NCI-H1930 (cell line): ENCODE data around the gene BPI.
"Not testable (repeated sequence)": the region's sequence is repeated elsewhere in the genome, so short reads cannot be mapped to it uniquely, and the experiment has no call there.

ENCODE experiments used
- DNase-seq, 2 experiments: peaks; one replicate each; lab custom pipeline; 2025; lab: John Stamatoyannopoulos, UW

Gene BPI

DNA sequence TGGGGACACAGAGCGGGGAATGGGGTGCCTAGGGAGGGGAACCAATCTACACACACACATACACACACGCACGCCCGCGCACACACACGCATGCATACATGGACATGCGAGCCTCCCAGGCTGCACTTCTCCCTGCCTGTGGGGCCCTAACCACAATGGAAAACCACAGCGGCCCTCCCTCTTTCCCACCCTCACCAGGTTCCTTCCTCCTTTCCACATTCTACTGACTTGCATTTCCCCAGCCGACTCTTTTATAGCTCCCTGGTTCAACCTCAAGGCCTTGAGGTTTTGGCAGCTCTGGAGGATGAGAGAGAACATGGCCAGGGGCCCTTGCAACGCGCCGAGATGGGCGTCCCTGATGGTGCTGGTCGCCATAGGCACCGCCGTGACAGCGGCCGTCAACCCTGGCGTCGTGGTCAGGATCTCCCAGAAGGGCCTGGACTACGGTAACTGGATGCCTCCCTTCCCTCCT, at the start of gene BPI:
TSS of gene BPI (plus strand) at position 249 of the 472 bp plus-strand sequence. CDS start at position 317, 68 bp downstream.
- no peak for DNase-seq

GRCh38 chr20:38254621-38255020, 49.3 kb upstream of the BPI start:
- not testable (repeated sequence) for DNase-seq

DNA sequence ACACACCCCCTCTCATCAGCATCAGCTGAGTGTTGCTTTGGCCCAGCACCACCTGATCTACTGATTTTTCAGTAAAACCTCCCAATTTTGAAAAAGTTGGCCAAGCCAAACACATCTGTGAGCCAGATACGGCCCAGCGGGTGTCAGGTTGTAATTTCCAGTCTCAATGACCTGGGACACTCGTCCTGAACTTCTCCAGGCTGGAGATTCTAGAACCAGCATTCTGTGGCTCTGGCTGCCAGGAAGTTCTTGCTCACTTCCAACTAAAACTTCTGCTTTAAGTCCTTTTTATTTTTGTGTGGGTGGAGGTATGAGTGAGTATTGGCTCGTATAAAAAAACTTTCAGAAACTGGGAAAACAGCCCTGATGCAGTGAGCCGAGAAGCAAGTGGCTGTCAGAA, 48.6 kb upstream of the BPI start:
- DNase-seq = no peak

- DNase-seq = no peak
Observed at GRCh38 chr20:38256021-38256420, 47.9 kb upstream of the BPI start.

DNA sequence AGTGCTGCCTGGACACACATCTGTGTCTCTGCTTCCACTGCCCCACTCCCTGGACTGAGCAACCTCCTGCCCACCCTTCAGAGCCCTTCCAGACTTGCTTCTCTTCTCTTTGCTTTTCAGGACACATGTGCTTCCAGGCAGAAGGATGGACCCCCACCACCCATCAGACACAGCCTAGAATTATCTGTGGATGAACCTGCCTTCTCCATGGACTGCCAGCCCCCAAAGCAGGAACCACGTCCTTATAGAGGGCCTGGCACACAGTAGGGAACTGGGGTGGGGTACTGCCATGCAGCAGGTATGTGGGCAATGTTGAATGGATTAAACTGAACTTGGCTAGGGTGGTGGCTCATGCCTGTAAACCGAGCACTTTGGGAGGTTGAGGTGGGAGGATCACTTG, 47.0 kb upstream of the BPI start:
- DNase-seq = no peak

DNA sequence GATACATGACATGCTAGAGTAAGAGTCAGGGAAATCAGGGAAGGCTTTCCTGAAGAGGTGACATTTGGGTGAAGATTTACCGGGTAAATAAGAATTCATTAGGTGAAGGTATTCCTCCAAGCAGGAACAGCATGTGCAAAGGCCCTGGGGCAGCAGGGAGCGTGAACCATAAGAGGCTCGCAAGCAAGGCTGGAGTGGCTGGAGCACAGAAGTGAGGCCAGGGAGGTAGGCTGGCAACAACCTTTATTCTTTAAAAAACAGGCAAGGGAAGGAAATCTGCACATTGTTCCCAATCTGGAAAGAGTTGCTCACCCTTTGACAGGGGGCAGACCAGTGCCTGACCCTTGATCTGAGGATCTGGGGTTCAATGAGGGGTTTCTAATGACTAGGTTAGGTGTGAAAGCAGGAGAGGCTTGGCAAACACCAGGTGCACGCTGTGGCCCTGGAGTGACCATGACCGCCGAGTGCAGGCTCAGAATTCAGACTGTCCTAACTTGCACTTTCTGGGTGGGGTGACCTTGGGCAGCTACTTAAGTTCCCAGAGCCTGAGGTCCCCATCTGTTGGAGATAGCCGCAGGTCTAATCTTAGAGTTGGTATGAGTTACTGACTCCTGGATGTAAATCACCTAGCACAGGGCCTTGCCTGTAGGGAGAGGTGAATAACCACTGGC, 45.3 kb upstream of the BPI start:
- no peak for DNase-seq

- no peak for DNase-seq
Observed at GRCh38 chr20:38260025-38260377, 44.0 kb upstream of the BPI start.

GRCh38 chr20:38260378-38261053, 43.4 kb upstream of the BPI start, which contains the start of gene KIAA1755:
KIAA1755 (minus strand) TSS chr20:38260735; CDS start chr20:38260500, 235 bp downstream.
- no peak for DNase-seq

- DNase-seq = no peak
Observed at GRCh38 chr20:38261054-38261390, 42.9 kb upstream of the BPI start.

DNA sequence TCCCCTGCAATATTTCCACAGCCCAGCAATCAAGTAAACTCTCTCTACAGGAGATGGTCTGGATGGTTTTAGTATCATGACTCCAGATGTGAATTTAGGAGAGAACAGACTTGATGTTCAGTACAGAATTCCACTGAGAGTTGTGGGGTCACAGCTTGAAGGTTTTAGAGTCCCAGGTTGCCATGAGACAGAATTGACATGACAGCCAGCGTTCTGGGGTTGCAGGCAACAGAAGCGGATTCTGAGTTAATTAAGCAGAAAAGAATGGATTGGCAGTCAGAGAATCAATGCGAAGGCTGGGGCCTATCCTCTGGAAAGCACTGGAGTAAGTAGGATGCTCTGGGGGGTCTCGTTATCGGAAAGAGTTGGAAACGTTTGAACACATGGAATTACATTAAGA, 41.0 kb upstream of the BPI start:
- DNase-seq = no peak

- DNase-seq = no peak
Observed at GRCh38 chr20:38266426-38266825, 37.5 kb upstream of the BPI start.

- DNase-seq = no peak
Observed at GRCh38 chr20:38267296-38267695, 36.7 kb upstream of the BPI start.

GRCh38 chr20:38267901-38268514, 35.9 kb upstream of the BPI start:
- no peak for DNase-seq

DNA sequence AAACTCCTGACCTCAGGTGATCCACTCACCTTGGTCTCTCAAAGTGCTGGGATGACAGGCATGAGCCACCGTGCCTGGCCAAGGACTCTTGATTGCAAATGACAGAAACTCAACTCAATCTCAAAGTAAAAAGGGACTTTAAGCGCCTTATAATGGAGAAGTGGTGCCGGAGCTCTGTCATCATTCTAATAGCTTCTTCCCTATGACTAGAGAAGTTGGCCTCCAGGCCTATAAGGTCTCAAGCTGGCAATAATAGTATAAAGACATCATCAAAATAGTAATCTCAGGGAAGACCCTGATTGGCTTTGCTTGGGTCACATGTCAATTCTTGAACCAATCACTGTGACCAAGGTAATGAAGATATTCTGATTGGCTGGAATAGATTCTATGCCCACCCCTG, 34.9 kb upstream of the BPI start:
- no peak for DNase-seq

DNA sequence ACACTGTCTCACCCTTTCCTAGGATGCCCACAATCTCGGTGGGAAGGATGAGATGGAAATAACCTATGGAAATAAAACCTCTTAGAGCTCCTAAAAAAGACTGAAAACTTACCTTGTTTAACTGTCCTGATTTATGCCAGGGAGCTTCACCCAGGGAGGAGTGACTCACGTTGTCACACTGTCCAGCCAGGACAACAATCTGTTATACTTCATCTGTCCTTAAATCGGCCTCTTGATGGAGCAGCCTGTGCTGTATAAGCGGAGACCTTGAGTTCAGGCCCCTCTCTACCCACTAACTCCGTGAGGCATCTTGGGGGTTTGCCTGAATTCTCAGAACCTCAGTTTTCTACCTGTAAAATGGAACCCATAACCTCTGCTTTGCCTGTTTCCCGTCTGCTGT, 34.2 kb upstream of the BPI start:
- no peak for DNase-seq

GRCh38 chr20:38270869-38271605, 32.9 kb upstream of the BPI start:
- DNase-seq = no peak

DNA sequence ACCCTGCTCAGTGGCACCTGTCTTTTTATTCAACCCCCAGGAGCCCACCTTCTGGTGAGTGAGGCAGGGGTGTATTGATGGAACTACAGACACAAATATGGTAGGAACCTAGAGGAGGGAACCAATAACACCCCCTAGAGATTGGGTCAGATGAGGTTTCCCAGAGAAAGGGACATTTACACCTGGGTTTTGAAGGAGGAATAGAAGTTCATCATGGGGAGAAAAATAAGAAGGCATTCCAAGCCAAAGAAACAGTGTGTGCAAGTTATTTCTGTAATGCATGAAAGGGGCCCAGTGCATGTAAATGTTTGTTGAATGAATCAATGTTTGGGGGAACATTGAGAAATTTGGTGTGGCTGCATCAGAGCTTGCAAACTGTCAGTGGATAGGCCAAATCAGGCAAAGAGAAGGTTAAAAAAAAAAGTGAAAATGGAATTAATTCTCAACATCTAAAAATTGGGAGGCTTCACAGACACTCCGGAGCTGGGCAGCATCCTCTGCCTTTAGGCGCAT, 32.3 kb upstream of the BPI start:
- no peak for DNase-seq

- DNase-seq = no peak
Observed at GRCh38 chr20:38272398-38272797, 31.6 kb upstream of the BPI start.

- DNase-seq = no peak
Observed at GRCh38 chr20:38272961-38273360, 31.0 kb upstream of the BPI start.

DNA sequence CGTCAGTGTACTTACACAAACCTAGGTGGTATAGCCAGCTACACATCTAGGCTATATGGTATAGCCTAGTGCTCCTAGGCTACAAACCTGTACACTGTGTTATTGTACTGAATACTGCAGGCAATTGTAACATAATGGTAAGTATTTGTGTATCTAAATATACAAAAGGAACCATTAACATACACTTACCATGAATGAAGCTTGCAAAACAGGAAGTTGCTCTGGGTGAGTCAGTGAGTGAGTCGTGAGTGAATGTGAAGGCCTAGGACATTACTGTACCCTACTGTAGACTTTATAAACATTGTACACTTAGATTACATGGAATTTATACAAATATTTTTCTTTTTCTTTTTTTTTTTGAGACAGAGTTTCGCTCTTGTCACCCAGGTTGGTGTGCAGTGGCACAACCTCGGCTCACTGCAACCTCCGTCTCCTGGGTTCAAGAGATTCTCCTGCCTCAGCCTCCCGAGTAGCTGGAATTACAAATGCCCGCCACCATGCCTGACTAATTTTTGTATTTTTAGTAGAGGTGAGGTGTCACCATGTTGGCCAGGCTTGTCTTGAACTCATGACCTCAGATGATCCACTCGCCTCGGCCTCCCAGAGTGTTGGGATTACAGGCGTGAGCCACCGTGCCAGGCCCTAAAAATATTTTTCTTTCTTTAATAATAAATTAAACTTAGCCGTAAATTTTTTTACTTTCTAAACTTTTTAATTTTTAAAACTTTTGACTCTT, 28.0 kb upstream of the BPI start:
- DNase-seq = no peak

GRCh38 chr20:38277285-38277684, 26.7 kb upstream of the BPI start:
- no peak for DNase-seq

DNA sequence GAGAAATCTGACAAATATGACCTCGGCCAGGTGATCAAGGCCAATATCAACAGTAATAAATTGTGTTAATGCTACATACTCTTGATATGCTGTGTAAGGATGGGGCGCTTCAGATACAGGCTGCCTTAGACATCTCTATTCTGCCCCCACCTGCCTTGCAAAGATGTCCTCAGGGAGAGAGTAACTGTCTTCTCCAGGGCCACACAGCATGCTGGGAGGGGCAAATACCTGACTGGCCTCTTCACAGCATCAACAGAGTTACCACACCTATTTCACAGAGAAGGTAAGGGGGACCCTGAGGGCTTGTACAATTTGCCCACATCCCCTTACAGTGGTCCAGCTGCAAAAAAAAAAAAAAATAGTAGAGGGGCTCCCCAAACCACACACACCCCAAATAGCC, 26.3 kb upstream of the BPI start:
- no peak for DNase-seq
